Measurements from ENCODE around the gene RANGRF.

RANGRF gene

DNA sequence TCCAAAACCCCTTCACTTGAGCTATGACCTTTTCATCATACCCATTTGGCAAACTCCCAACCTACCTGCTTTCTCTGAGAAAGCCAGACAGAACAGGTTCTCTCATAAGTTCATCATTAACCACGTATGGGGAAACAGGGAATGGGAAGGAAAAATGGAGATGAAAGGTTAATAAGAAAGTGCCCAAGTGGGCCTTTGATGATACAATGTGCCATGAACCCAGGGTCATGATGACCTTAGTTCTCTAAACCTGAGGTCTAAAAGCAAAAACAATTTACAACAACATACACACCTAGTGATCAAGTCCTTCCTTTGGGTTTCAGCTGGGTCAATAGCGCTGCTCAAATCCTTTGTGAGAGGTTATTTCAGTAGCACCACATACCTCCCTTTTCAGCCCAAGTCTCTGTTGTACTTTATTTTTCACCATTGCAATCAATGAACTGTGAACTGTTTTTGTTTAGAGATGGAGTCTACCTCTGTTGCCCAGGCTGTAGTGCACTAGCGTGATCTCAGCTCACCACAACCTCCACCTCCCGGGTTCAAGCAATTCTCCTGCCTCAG is 14.5 kb upstream of the RANGRF start:
- TF ChIP-seq CTCF (IDR thresholded peaks at IDR 0.05; ENCODE audit: extremely low read depth, insufficient read depth, missing control alignments): no peak
- in situ Hi-C loops (cut with MboI; ENCODE audit: low pct_unique_long_range_greater_than_20kb, low sequenced_read_pairs, unreplicated experiment): no loop called here
- no peak for DNase-seq (ENCODE audit: low spot score)

DNA sequence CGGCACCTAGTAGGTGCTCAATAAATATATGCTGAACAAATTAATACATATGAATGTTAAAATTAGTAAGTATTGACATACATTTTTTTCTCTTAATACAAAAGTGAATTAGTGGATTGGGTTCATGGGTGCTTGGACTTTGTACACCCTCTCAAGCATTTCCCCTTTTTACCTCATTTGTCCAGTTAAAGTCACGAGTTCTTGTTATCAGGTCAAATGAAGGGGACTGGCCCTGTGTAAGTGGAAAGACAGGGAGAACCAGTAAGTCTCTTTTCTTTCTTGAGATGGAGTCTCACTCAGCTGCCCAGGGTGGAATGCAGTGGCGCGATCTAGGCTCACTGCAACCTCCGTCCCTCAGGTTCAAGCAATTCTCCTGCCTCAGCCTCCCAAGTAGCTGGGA is 13.7 kb upstream of the RANGRF start:
- no peak for DNase-seq (ENCODE audit: low spot score)
- no peak for TF ChIP-seq CTCF (IDR thresholded peaks at IDR 0.05; ENCODE audit: extremely low read depth, insufficient read depth, missing control alignments)
- in situ Hi-C loops (cut with MboI; ENCODE audit: low pct_unique_long_range_greater_than_20kb, low sequenced_read_pairs, unreplicated experiment): no loop called here

- TF ChIP-seq CTCF (IDR thresholded peaks at IDR 0.05; ENCODE audit: extremely low read depth, insufficient read depth, missing control alignments): no peak
- DNase-seq (ENCODE audit: low spot score): no peak
- in situ Hi-C loops (cut with MboI; ENCODE audit: low pct_unique_long_range_greater_than_20kb, low sequenced_read_pairs, unreplicated experiment): no loop called here
Measured at GRCh38 chr17:8275421-8276290, 12.8 kb upstream of the RANGRF start.

- no peak for DNase-seq (ENCODE audit: low spot score)
- in situ Hi-C loops (cut with MboI; ENCODE audit: low pct_unique_long_range_greater_than_20kb, low sequenced_read_pairs, unreplicated experiment): no loop called here
- no peak for TF ChIP-seq CTCF (IDR thresholded peaks at IDR 0.05; ENCODE audit: extremely low read depth, insufficient read depth, missing control alignments)
Measured at GRCh38 chr17:8277317-8277716, 11.2 kb upstream of the RANGRF start.

GRCh38 chr17:8282345-8282744 is 6.1 kb upstream of the RANGRF start:
- TF ChIP-seq CTCF (IDR thresholded peaks at IDR 0.05; ENCODE audit: extremely low read depth, insufficient read depth, missing control alignments): no peak
- no peak for DNase-seq (ENCODE audit: low spot score)
- in situ Hi-C loops (cut with MboI; ENCODE audit: low pct_unique_long_range_greater_than_20kb, low sequenced_read_pairs, unreplicated experiment): no loop called here

DNA sequence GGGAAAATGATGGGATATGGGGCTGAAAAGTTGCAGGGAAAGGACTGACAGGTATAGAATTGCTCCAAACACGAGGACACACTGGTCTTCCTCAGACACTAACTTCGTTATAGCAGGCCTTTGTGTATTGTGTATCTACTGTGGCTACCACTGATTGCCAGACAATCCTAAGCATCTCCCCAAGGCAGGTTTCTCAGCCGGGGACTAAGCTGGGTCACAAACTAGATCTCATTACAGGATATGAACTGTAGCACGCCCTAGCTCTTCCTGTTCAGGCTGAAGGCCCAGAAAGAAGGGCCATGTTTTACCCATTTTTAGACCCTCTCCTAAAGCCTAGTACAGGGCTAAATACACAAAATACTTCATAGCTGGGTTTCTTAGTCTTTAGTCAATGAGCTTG is 5.1 kb upstream of the RANGRF start:
- no peak for DNase-seq (ENCODE audit: low spot score)
- no peak for TF ChIP-seq CTCF (IDR thresholded peaks at IDR 0.05; ENCODE audit: extremely low read depth, insufficient read depth, missing control alignments)
- in situ Hi-C loops (cut with MboI; ENCODE audit: low pct_unique_long_range_greater_than_20kb, low sequenced_read_pairs, unreplicated experiment): no loop called here
